ENCODE measurements around the gene RSPRY1. TPM values are rescaled to one million over a fixed set of nuclear protein-coding genes. Genes with fewer than 3 reads are reported as not detected.

The RSPRY1 gene
- total and polyA plus RNA-seq, 4 donors = 41.2 to 67.7 (median 49.0) TPM

DNA sequence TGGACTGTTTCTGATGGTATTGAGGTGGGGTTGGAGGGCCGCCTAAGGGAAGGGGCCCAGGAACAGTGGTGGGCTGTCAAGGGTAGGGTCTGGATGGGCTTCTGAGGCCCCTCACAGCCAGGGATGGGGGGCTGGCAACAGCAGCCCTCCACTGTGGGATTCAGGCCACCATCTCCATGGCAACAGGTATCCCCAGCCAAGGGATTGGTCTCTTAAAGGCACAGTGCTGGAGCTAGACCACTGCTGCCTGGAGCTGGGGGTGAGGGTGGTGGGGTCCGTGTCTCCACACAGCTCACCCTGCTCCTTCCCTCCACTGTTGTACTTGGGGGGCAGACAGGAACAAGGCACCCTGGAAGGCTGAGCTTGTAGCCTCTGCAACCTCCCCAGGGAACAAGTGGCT is 42.1 kb upstream of the RSPRY1 start:
- Histone ChIP-seq H3K27me3 (ENCODE audit: control insufficient read depth, insufficient read depth, low read length) (no peaks in the 10 kb centered on the region), H3K4me3 (ENCODE audit: low read depth, low read length) (no peak overlapping the region), H3K4me1 (ENCODE audit: control insufficient read depth, insufficient read depth, low read length) (peaks cover 82% of the 10 kb centered on the region), H3K36me3 (ENCODE audit: control insufficient read depth, insufficient read depth, low read length) (peaks cover 65% of the 10 kb centered on the region), H3K27ac (ENCODE audit: low read depth, low read length) (peak overlapping the region; percentile 93), H3K9me3 (ENCODE audit: control insufficient read depth, insufficient read depth, low read length) (no peaks in the 10 kb centered on the region)
- WGBS (ENCODE audit: insufficient coverage) = 27% methylated on average over 2 of the region's 2 CpGs
- peak in 2 of 6 donors; percentile 80 to 85 for DNase-seq (ENCODE audit: low read depth in 4 of 6, low spot score in 6 of 6)

GRCh38 chr16:57145046-57146021 is 40.8 kb upstream of the RSPRY1 start:
- Histone ChIP-seq H3K36me3 (ENCODE audit: control insufficient read depth, insufficient read depth, low read length) (peaks cover 65% of the 10 kb centered on the region), H3K9me3 (ENCODE audit: control insufficient read depth, insufficient read depth, low read length) (no peaks in the 10 kb centered on the region), H3K4me3 (ENCODE audit: low read depth, low read length) (no peak overlapping the region), H3K27ac (ENCODE audit: low read depth, low read length) (peak overlapping the region; percentile 40), H3K4me1 (ENCODE audit: control insufficient read depth, insufficient read depth, low read length) (peaks cover 88% of the 10 kb centered on the region), H3K27me3 (ENCODE audit: control insufficient read depth, insufficient read depth, low read length) (no peaks in the 10 kb centered on the region)
- DNase-seq (ENCODE audit: low read depth in 4 of 6, low spot score in 6 of 6) = no peak
- 83% methylated on average over 8 of the region's 14 CpGs for WGBS (ENCODE audit: insufficient coverage)

GRCh38 chr16:57146040-57146647 is 40.0 kb upstream of the RSPRY1 start:
- WGBS (ENCODE audit: insufficient coverage) = 65% methylated on average over 20 of the region's 24 CpGs
- H3K27ac ChIP-seq (ENCODE audit: low read depth, low read length) = peak overlapping the region; percentile 81
- peaks cover 90% of the 10 kb centered on the region for H3K4me1 ChIP-seq (ENCODE audit: control insufficient read depth, insufficient read depth, low read length)
- H3K36me3 ChIP-seq (ENCODE audit: control insufficient read depth, insufficient read depth, low read length) = peaks cover 57% of the 10 kb centered on the region
- H3K4me3 ChIP-seq (ENCODE audit: low read depth, low read length) = no peak overlapping the region
- no peaks in the 10 kb centered on the region for H3K27me3 ChIP-seq (ENCODE audit: control insufficient read depth, insufficient read depth, low read length)
- DNase-seq (ENCODE audit: low read depth in 4 of 6, low spot score in 6 of 6) = no peak
- no peaks in the 10 kb centered on the region for H3K9me3 ChIP-seq (ENCODE audit: control insufficient read depth, insufficient read depth, low read length)

GRCh38 chr16:57146735-57147134 is 39.4 kb upstream of the RSPRY1 start:
- no peaks in the 10 kb centered on the region for H3K9me3 ChIP-seq (ENCODE audit: control insufficient read depth, insufficient read depth, low read length)
- 83% methylated on average over 5 of the region's 5 CpGs for WGBS (ENCODE audit: insufficient coverage)
- peaks cover 54% of the 10 kb centered on the region for H3K36me3 ChIP-seq (ENCODE audit: control insufficient read depth, insufficient read depth, low read length)
- DNase-seq (ENCODE audit: low read depth in 4 of 6, low spot score in 6 of 6) = no peak
- H3K4me3 ChIP-seq (ENCODE audit: low read depth, low read length) = no peak overlapping the region
- peaks cover 84% of the 10 kb centered on the region for H3K4me1 ChIP-seq (ENCODE audit: control insufficient read depth, insufficient read depth, low read length)
- H3K27me3 ChIP-seq (ENCODE audit: control insufficient read depth, insufficient read depth, low read length) = no peaks in the 10 kb centered on the region
- H3K27ac ChIP-seq (ENCODE audit: low read depth, low read length) = peak overlapping the region; percentile 81

GRCh38 chr16:57147381-57148221 is 38.5 kb upstream of the RSPRY1 start:
- H3K9me3 ChIP-seq (ENCODE audit: control insufficient read depth, insufficient read depth, low read length) = no peaks in the 10 kb centered on the region
- H3K27ac ChIP-seq (ENCODE audit: low read depth, low read length) = peak overlapping the region; percentile 81
- H3K27me3 ChIP-seq (ENCODE audit: control insufficient read depth, insufficient read depth, low read length) = no peaks in the 10 kb centered on the region
- peak in 2 of 6 donors; percentile 65 to 88 for DNase-seq (ENCODE audit: low read depth in 4 of 6, low spot score in 6 of 6)
- H3K36me3 ChIP-seq (ENCODE audit: control insufficient read depth, insufficient read depth, low read length) = peaks cover 51% of the 10 kb centered on the region
- H3K4me1 ChIP-seq (ENCODE audit: control insufficient read depth, insufficient read depth, low read length) = peaks cover 75% of the 10 kb centered on the region
- H3K4me3 ChIP-seq (ENCODE audit: low read depth, low read length) = no peak overlapping the region
- WGBS (ENCODE audit: insufficient coverage) = 7% methylated on average over 11 of the region's 14 CpGs

DNA sequence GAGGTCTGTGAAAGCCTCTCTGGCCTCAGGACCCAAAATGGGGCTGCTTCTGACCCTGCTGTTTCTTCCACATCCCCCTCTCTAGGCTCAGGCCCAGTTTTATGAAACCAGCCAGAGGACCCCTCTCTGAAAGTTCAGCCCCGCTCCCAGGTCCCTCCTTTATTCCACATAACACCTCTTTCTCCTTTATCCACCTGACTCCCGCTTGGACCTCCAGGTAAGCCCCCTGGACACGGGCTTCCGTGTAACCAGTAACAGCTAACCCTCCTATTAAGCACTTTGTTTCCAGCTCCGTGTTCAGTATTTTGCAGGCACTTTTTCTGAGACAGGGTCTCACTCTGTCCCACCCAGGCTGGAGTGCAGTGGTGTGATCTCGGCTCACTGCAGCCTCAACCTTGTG is 37.6 kb upstream of the RSPRY1 start:
- Histone ChIP-seq H3K27me3 (ENCODE audit: control insufficient read depth, insufficient read depth, low read length) (no peaks in the 10 kb centered on the region), H3K9me3 (ENCODE audit: control insufficient read depth, insufficient read depth, low read length) (no peaks in the 10 kb centered on the region), H3K4me3 (ENCODE audit: low read depth, low read length) (no peak overlapping the region), H3K36me3 (ENCODE audit: control insufficient read depth, insufficient read depth, low read length) (peaks cover 48% of the 10 kb centered on the region), H3K27ac (ENCODE audit: low read depth, low read length) (peak overlapping the region; percentile 81), H3K4me1 (ENCODE audit: control insufficient read depth, insufficient read depth, low read length) (peaks cover 67% of the 10 kb centered on the region)
- WGBS (ENCODE audit: insufficient coverage) = 87% methylated on average over 6 of the region's 6 CpGs
- DNase-seq (ENCODE audit: low read depth in 4 of 6, low spot score in 6 of 6) = no peak

- DNase-seq (ENCODE audit: low read depth in 4 of 6, low spot score in 6 of 6) = no peak
- peaks cover 50% of the 10 kb centered on the region for H3K36me3 ChIP-seq (ENCODE audit: control insufficient read depth, insufficient read depth, low read length)
- H3K4me3 ChIP-seq (ENCODE audit: low read depth, low read length) = no peak overlapping the region
- H3K27ac ChIP-seq (ENCODE audit: low read depth, low read length) = peak overlapping the region; percentile 81
- H3K9me3 ChIP-seq (ENCODE audit: control insufficient read depth, insufficient read depth, low read length) = no peaks in the 10 kb centered on the region
- 91% methylated on average over 9 of the region's 10 CpGs for WGBS (ENCODE audit: insufficient coverage)
- H3K27me3 ChIP-seq (ENCODE audit: control insufficient read depth, insufficient read depth, low read length) = no peaks in the 10 kb centered on the region
- peaks cover 57% of the 10 kb centered on the region for H3K4me1 ChIP-seq (ENCODE audit: control insufficient read depth, insufficient read depth, low read length)
These were observed 36.7 kb upstream of the RSPRY1 start for GRCh38 chr16:57149391-57149790.

DNA sequence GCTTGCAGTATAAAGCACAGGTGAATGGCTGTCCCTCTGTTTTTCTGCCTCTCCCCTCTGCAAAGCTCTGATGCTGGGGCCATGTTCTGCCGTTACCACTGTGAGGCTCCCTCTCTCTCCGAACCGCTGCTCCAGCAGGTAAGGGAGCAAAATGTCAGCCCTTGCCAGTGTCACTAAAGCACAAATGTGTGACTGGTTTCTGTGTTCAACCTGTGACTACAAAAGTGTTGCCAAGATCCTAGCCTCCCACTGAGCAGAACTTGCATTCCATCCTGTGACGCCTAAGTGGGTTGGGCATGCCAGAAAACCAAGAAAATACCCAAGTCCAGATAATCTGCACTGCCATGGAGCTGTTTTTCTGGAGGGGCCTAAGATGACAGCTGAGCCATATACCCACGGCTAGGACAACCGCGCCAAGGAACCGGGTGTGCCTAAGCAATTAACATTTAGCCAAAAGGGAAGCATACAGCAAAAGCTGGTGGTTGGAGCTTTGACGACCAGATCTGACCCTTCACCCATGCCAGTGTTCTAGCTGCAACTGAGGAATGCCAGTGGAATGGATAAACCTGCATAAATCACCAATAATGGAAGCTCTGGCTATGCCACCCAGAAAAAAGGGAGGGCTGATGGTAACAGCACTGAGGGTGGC is 35.3 kb upstream of the RSPRY1 start:
- no peaks in the 10 kb centered on the region for H3K9me3 ChIP-seq (ENCODE audit: control insufficient read depth, insufficient read depth, low read length)
- peaks cover 45% of the 10 kb centered on the region for H3K4me1 ChIP-seq (ENCODE audit: control insufficient read depth, insufficient read depth, low read length)
- no peaks in the 10 kb centered on the region for H3K27me3 ChIP-seq (ENCODE audit: control insufficient read depth, insufficient read depth, low read length)
- no peak overlapping the region for H3K4me3 ChIP-seq (ENCODE audit: low read depth, low read length)
- no peak overlapping the region for H3K27ac ChIP-seq (ENCODE audit: low read depth, low read length)
- DNase-seq (ENCODE audit: low read depth in 4 of 6, low spot score in 6 of 6) = no peak
- peaks cover 50% of the 10 kb centered on the region for H3K36me3 ChIP-seq (ENCODE audit: control insufficient read depth, insufficient read depth, low read length)
- 59% methylated on average over 9 of the region's 9 CpGs for WGBS (ENCODE audit: insufficient coverage)

GRCh38 chr16:57151369-57151768 is 34.8 kb upstream of the RSPRY1 start:
- H3K9me3 ChIP-seq (ENCODE audit: control insufficient read depth, insufficient read depth, low read length) = no peaks in the 10 kb centered on the region
- H3K27ac ChIP-seq (ENCODE audit: low read depth, low read length) = no peak overlapping the region
- no peaks in the 10 kb centered on the region for H3K27me3 ChIP-seq (ENCODE audit: control insufficient read depth, insufficient read depth, low read length)
- no peak overlapping the region for H3K4me3 ChIP-seq (ENCODE audit: low read depth, low read length)
- 100% methylated on average over 1 of the region's 2 CpGs for WGBS (ENCODE audit: insufficient coverage)
- H3K4me1 ChIP-seq (ENCODE audit: control insufficient read depth, insufficient read depth, low read length) = peaks cover 39% of the 10 kb centered on the region
- peaks cover 44% of the 10 kb centered on the region for H3K36me3 ChIP-seq (ENCODE audit: control insufficient read depth, insufficient read depth, low read length)
- no peak for DNase-seq (ENCODE audit: low read depth in 4 of 6, low spot score in 6 of 6)

Data from spinal cord (tissue), 10 donors.